ENCODE measurements around the gene ADCY10. TPM values are rescaled to one million over a fixed set of nuclear protein-coding genes. Genes with fewer than 3 reads are reported as not detected.

The ADCY10 gene
- total and polyA plus RNA-seq, 2 experiments from 2014 or later = not detected

DNA sequence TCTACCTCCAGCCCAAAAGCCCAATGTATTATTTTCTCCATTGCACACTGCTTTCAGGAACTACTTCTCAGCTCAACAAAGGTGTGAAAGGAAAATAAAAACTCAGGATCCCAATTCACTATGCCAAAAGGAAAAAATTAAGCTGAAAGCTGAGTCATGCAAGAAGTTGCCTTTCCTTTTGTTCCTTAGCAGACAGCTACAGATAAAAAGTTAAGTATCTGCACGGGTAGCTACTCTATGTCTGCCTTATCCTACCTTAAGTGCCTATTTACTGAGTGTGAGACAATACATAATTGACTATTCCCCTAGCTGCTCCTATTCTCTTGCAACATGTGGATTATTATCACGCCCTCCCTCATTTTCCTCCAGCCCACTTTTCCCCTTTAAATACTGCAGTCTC lies 84.1 kb downstream of the ADCY10 start:
- H3K36me3 Mint-ChIP-seq (ENCODE audit: low read depth) = no peaks in the 10 kb centered on the region
- H3K4me3 Mint-ChIP-seq = no peak overlapping the region
- H3F3A ChIP-seq (replicated peaks; ENCODE audit: low read depth) = no peaks in the 10 kb centered on the region; the same call in 1 of the 2 replicates

GRCh38 chr1:167826127-167826526 lies 87.8 kb downstream of the ADCY10 start:
- no peak overlapping the region for H3K4me2 ChIP-seq
- no peaks in the 10 kb centered on the region for H3K9me3 Mint-ChIP-seq
- no peaks in the 10 kb centered on the region for H3F3A ChIP-seq (replicated peaks; ENCODE audit: low read depth)
- H3K79me2 ChIP-seq (replicated peaks; ENCODE audit: insufficient read depth) = no peaks in the 10 kb centered on the region
- H4K20me1 ChIP-seq (replicated peaks; ENCODE audit: insufficient read depth) = no peaks in the 10 kb centered on the region
- H3K4me1 ChIP-seq (ENCODE audit: insufficient read depth) = peaks cover 28% of the 10 kb centered on the region
- no peak for ATAC-seq
- peaks cover 4% of the 10 kb centered on the region for H3K27me3 Mint-ChIP-seq (ENCODE audit: insufficient read depth, low read depth, poor library complexity)
- H3K4me3 ChIP-seq = no peak overlapping the region
- H3K27ac ChIP-seq (ENCODE audit: low read depth) = no peak overlapping the region
- TF ChIP-seq, protein P1, sequence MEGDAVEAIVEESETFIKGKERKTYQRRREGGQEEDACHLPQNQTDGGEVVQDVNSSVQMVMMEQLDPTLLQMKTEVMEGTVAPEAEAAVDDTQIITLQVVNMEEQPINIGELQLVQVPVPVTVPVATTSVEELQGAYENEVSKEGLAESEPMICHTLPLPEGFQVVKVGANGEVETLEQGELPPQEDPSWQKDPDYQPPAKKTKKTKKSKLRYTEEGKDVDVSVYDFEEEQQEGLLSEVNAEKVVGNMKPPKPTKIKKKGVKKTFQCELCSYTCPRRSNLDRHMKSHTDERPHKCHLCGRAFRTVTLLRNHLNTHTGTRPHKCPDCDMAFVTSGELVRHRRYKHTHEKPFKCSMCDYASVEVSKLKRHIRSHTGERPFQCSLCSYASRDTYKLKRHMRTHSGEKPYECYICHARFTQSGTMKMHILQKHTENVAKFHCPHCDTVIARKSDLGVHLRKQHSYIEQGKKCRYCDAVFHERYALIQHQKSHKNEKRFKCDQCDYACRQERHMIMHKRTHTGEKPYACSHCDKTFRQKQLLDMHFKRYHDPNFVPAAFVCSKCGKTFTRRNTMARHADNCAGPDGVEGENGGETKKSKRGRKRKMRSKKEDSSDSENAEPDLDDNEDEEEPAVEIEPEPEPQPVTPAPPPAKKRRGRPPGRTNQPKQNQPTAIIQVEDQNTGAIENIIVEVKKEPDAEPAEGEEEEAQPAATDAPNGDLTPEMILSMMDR (conservative IDR thresholded peaks at IDR 0.05; ENCODE audit: low read depth in 2 of 2) = no peak
- no peak for TF ChIP-seq NANOG (IDR thresholded peaks at IDR 0.05; ENCODE audit: borderline replicate concordance)
- no peaks in the 10 kb centered on the region for H3K36me3 ChIP-seq (ENCODE audit: insufficient read depth)
- no peaks in the 10 kb centered on the region for H3K36me3 Mint-ChIP-seq (ENCODE audit: low read depth)
- peaks cover 25% of the 10 kb centered on the region for H3K4me1 Mint-ChIP-seq
- no peak overlapping the region for H3K4me3 Mint-ChIP-seq
- H3K27ac Mint-ChIP-seq = no peak overlapping the region
- DNase-seq (ENCODE audit: low spot score) = no peak
- H3K27me3 ChIP-seq (ENCODE audit: insufficient read depth) = no peaks in the 10 kb centered on the region
- peak overlapping the region; percentile 57; the same call in 1 of the 2 replicates for H2AFZ ChIP-seq
- no peaks in the 10 kb centered on the region for H3K9me2 ChIP-seq (ENCODE audit: insufficient read depth)

More for the DNA sequence above, 84.1 kb downstream of the ADCY10 start:
- Histone ChIP-seq H3K4me2 (peak overlapping the region; percentile 21; the same call in 1 of the 2 replicates), H3K36me3 (ENCODE audit: insufficient read depth) (no peaks in the 10 kb centered on the region), H3K27me3 (ENCODE audit: insufficient read depth) (no peaks in the 10 kb centered on the region), H3K4me1 (ENCODE audit: insufficient read depth) (peaks cover 15% of the 10 kb centered on the region; the same call in 1 of the 2 replicates), H3K4me3 (no peak overlapping the region), H4K20me1 (replicated peaks; ENCODE audit: insufficient read depth) (no peaks in the 10 kb centered on the region), H3K9me2 (ENCODE audit: insufficient read depth) (peaks cover 7% of the 10 kb centered on the region), H3K27ac (ENCODE audit: low read depth) (no peak overlapping the region), H3K79me2 (replicated peaks; ENCODE audit: insufficient read depth) (no peaks in the 10 kb centered on the region), H2AFZ (peak overlapping the region; percentile 57; the same call in 1 of the 2 replicates)
- Mint-ChIP-seq H3K4me1 (peaks cover 13% of the 10 kb centered on the region), H3K27ac (peak overlapping the region; percentile 85), H3K9me3 (no peaks in the 10 kb centered on the region), H3K27me3 (ENCODE audit: insufficient read depth, low read depth, poor library complexity) (peaks cover 7% of the 10 kb centered on the region)
- no peak for TF ChIP-seq CREB1 (CRISPR knock-in tag; IDR thresholded peaks at IDR 0.05; ENCODE audit: low read depth)
- no peak for ATAC-seq
- DNase-seq (ENCODE audit: low spot score) = no peak

- peaks cover 26% of the 10 kb centered on the region for H3K4me1 Mint-ChIP-seq
- Histone ChIP-seq H3K4me3 (no peak overlapping the region), H3K4me2 (no peak overlapping the region), H4K20me1 (replicated peaks; ENCODE audit: insufficient read depth) (no peaks in the 10 kb centered on the region), H3K79me2 (replicated peaks; ENCODE audit: insufficient read depth) (no peaks in the 10 kb centered on the region), H3K27ac (ENCODE audit: low read depth) (no peak overlapping the region), H3K4me1 (ENCODE audit: insufficient read depth) (peaks cover 32% of the 10 kb centered on the region), H3K36me3 (ENCODE audit: insufficient read depth) (no peaks in the 10 kb centered on the region), H3K9me2 (ENCODE audit: insufficient read depth) (no peaks in the 10 kb centered on the region), H3F3A (replicated peaks; ENCODE audit: low read depth) (no peaks in the 10 kb centered on the region), H3K27me3 (ENCODE audit: insufficient read depth) (no peaks in the 10 kb centered on the region), H2AFZ (no peak overlapping the region)
- DNase-seq (ENCODE audit: low spot score) (no peak), ATAC-seq (no peak)
- H3K27ac Mint-ChIP-seq = no peak overlapping the region
- no peaks in the 10 kb centered on the region for H3K9me3 Mint-ChIP-seq
- H3K4me3 Mint-ChIP-seq = no peak overlapping the region
- H3K27me3 Mint-ChIP-seq (ENCODE audit: insufficient read depth, low read depth, poor library complexity) = peaks cover 4% of the 10 kb centered on the region
- H3K36me3 Mint-ChIP-seq (ENCODE audit: low read depth) = no peaks in the 10 kb centered on the region
- no peak for TF ChIP-seq POLR2AphosphoS5 (IDR thresholded peaks at IDR 0.05; ENCODE audit: low read depth)
- TF ChIP-seq, protein P1 (conservative IDR thresholded peaks at IDR 0.05; ENCODE audit: low read depth in 2 of 2) = no peak
Observed at GRCh38 chr1:167825419-167826079, 88.4 kb downstream of the ADCY10 start.

Data from GM23338 (cell line).